GM21825 (cell line): Measurements from ENCODE around the gene ADCK1.
"Not testable (repeated sequence)": the region's sequence is repeated elsewhere in the genome, so short reads cannot be mapped to it uniquely, and the experiment has no call there.

Experiments used
- ATAC-seq: cut with Tn5 transposase; IDR thresholded peaks from one replicate; pipeline ENCODE4 v1.9.1; 2021; ENCODE audit warnings: mild to moderate bottlenecking, moderate library complexity; ENCODE audit not compliant: unreplicated experiment

The ADCK1 gene, protein sequence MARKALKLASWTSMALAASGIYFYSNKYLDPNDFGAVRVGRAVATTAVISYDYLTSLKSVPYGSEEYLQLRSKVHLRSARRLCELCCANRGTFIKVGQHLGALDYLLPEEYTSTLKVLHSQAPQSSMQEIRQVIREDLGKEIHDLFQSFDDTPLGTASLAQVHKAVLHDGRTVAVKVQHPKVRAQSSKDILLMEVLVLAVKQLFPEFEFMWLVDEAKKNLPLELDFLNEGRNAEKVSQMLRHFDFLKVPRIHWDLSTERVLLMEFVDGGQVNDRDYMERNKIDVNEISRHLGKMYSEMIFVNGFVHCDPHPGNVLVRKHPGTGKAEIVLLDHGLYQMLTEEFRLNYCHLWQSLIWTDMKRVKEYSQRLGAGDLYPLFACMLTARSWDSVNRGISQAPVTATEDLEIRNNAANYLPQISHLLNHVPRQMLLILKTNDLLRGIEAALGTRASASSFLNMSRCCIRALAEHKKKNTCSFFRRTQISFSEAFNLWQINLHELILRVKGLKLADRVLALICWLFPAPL

DNA sequence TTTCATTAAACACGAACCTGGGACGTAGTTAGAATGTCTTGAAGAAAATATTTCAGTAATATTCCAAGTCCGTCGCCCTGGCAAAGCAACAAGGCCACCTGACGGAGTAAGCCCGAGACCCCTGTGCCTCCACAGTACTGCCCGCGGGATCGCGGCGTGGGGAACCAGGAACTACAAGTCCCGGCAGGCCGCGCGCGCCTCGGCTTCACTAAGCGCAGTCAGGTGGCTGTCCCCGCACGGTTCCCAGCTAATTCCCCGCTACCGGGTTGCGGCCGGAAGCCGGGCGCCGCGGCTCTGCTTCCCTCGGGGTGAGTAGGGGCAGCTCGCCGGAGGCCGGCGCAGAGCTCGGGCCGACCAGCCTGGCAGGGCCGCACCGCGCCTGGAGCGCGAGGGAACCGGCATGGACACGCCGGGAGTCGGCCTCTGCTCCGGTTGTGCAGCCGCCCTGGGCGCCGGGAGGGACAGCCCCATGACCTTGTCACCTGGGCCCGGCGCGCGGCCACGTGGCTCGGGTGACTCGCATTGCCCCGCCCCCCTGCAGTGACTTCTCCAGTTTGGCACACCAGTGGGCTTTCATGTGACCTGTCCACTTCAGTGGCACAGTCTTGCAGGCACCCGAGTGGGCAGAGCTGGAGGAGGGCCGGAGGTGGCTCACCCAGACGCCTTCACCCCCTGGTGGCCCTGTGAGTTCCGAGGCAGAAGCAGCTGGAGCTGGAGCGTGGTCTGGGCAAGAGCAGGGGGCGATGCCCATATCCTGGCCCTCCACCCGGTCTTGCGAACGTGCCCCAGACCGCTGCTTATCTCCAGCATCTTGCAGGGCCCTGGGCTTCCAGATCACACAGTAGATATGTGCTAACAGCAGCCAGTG, at the start of gene ADCK1:
Gene ADCK1, plus strand, starts transcription at position 247 of the 868 bp plus-strand sequence. CDS start 18,870 bp downstream, outside the sequence.
- peak; percentile 93 for ATAC-seq

DNA sequence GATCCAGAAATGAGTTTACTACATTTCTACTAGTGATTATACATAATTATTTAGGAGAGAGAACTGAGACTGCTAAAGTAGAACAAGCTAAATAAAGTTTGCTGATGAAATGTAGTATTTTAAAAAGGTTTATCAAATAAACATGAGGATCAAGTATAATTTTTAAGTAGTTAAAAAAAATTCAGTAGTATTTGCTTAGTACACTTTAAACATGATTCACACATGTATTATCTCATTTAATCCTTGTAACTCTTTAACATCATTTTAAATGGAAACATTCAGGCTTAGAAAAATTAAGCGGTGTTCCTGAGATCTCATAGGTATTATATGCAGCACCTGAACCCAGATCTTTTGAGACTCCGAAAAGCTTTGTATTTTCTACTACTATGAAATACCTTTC, 47.6 kb upstream of the ADCK1 start:
- ATAC-seq = no peak

DNA sequence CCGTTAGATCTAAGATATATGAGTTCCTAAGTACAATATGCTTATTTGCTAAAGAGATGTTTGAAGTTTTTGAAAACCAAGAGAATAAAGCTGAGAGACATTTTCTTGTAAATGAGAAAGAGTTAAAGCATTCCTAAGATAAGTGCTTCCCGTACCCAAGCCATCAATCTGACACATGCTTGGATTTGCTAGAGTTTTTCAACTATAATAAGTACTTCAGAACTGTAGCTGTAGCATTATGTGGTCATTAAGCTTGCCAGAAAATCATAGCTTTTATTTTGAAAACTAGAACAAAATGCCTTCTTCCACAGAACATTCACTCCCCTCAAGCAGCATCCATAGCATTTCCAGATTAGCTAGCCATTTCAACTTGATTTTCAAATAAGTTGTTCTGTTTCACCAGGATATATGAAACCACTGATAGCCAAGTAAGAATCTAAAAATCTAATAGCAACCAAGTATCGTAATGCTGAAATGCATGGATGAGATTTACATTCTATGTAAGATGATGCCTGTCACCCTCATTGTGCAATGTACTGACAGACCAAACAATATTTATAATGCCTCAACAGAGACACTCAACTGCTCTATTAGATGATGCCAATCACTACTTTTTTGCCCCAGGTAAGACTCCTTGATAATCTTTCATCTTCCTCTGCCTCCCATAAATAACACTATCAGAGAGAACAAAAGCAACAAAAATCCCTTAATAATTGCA, 47.0 kb upstream of the ADCK1 start:
- ATAC-seq = no peak

DNA sequence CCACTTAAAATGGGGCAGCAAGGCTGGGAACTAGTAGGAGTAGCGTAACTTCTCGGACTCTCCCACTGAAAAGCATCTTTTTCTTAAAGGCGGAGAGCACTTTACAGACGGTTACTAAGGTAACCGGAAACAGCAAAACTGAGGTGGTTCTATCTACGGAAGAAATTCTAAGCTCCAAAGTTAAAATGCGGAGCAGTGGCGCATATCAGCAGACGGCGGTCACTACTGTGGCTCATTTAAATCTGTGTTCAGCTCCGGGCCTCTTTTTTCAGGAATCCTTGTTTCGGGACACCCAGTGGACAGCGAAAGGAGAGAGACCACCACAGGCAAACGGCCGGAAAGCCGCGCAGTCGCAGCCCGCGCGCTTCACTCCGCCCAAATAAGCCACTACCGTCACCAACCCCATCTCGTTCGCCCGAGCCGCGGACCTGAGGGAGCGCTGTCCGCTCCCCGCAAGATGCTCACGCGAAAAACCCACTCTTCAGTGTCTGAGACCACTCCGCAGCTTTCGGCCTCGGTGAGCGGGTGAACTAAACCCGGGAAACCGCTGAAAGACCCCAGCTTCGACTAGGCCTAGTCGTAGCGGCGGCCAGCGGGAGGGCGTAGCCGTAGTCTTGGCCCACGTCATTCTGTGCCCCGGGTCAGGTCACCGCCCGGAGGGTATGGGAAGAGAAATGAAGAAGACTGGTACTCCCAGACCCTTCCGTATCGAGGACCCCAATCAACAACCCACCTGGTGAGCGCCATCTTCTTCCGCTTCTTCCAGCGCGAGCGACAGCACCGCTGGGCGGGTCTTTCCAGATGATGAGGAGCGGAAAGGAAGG, 39.3 kb upstream of the ADCK1 start, which contains the start of gene SNW1:
Gene SNW1, minus strand, starts transcription at position 776 of the 824 bp plus-strand sequence. Its CDS starts 29 bp downstream, at position 747.
- peak; percentile 95 for ATAC-seq

DNA sequence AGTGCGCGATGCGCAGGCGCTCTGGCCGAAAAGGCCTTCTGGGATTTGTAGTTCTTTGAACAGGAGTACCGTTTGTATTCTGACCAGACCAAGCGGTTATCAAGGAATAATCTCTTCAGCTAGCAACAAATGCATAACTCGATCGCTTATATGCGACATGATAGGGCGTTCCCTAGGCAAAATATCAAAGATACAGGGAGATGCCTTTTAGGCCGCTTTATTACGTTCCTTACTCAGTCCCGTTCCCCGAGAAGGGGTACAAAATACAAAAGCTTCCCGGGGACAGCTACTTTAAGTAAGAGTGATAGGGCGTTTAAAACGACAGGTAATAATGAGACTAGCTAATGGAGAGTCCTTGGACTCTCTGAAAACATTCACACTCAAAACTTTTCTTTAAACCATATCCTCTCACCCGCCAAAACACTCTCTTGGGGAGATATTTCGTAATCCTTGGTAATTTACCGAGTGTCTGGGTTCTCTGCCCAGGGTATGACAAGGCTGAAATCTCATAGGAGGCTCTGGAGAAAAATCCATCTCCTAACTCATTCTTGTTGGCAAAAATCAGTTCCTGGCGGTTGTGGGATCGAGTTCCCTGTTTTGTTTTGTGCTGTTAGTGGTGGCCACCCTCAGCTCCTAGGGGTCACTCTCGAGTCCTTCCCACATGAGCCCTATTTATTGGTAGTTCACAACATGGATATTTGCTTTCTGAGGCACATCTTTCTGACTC, 38.5 kb upstream of the ADCK1 start:
- ATAC-seq = peak; percentile 17

DNA sequence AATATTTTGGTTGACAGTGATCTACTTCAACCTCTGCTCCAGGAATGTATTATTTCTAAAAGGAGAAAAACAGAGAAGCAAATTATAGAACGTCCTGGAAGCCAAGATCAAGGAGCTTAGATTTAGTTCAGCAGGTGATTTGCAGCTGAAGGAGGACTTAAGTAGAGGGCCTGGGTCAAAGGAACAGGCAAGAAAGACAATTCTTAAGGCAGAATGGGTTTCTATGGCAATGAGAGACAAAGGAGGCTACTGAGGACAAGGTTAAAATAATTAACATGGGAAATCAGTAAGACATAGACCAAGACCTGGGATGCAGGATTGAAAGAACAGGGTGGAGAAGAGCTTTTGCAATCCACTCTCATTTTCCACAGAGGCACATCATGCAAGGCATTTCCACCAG, 36.6 kb upstream of the ADCK1 start:
- no peak for ATAC-seq

DNA sequence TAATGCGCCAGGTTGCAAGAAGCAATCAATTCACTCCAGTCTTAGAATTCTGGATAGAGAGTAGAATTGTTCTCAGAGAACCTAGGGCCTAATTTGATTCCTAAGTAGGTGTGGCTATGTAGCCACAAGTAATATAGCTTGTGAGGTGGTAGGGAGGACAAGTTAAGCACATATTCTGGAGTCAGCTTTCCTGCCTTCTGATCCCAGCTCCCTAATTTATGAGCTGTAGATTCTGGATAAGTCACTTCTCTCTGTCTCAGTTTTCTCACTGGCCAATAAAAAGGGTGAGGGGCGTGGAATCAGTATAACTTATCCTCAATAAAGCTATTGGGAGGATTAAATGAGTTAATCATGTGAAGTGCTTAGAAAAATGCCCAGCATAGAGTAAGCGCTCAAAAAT, 35.9 kb upstream of the ADCK1 start:
- no peak for ATAC-seq

DNA sequence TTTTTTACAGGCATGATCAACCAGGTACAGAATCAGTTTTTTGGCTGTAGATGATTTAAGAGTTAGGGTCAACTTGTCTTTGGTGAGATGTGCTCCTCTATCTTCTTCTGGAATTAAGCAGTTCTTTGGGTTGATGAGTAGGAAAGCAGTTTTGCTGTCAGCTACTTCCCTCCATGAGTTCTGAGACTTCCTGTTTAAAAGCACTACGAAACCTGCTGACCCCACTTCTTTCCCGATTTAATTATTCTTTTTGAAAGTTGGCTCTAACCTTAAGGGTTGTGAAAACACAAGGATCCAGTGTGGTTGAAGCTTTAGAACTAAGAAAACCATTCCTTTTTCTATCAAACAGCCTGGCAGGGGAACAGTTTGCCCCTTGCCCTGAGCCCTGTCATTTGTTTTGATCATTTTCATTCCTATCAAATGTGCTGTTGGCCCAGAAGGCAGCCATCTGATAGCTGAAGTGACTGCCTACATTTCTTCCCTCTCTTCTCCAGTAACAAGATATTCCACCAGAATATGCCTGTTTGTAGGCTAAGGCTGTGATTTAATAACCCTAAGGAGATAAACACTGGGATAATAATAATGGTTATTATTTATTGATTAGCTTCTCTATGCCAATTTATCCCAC, 31.4 kb upstream of the ADCK1 start:
- ATAC-seq = not testable (repeated sequence)

DNA sequence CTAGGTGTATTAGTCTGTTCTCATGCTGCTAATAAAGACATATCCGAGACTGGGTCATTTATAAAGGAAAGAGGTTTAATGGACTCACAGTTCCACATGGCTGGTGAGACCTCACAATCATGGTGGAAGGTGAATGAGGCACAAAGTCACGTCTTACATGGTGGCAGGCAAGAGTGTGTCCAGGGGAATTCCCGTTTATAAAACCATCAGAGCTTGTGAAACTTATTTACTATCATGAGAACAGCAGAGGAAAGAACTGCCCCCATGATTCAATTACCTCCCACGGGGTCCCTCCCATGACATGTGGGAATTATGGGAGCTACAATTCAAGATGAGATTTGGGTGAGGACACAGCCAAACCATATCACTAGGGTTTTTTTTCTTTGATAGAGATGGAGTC, 25.9 kb upstream of the ADCK1 start:
- ATAC-seq = not testable (repeated sequence)

DNA sequence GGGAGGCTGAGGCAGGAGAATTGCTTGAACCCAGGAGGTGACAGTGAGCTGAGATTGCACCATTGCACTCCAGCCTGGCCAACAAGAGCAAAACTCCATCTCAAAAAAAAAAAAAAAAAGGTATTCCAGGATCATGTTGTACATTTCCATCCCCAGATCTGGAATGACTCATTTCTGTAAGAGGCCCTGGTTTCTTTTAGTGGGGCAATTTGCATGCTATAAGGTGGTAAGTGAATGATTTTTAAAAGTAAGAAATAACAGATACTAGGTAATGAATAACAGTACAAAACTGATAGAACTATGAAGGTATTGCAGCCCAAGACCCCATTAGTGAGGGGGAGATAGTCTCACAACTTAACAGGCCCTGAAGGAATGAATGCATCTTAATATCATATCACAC, 17.7 kb upstream of the ADCK1 start:
- no peak for ATAC-seq

DNA sequence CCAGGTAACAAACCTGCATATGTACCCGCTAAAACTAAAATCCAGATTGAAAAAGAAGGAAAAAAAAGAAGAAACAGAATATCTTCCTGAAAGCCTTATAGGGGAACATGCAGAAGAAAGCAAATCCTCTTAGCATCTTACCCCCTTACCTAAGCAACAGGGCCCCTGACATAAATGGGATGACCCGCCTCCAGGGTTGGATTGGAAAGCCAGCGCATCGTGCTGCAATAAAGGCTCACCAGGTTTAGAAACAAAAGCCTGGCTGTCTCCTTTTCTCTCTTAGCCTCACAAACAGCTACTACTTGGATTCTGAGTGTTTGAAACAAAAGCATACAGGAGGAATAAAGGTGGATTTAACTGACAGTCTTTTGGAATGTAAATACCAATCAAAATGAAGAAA, 13.8 kb upstream of the ADCK1 start:
- no peak for ATAC-seq

DNA sequence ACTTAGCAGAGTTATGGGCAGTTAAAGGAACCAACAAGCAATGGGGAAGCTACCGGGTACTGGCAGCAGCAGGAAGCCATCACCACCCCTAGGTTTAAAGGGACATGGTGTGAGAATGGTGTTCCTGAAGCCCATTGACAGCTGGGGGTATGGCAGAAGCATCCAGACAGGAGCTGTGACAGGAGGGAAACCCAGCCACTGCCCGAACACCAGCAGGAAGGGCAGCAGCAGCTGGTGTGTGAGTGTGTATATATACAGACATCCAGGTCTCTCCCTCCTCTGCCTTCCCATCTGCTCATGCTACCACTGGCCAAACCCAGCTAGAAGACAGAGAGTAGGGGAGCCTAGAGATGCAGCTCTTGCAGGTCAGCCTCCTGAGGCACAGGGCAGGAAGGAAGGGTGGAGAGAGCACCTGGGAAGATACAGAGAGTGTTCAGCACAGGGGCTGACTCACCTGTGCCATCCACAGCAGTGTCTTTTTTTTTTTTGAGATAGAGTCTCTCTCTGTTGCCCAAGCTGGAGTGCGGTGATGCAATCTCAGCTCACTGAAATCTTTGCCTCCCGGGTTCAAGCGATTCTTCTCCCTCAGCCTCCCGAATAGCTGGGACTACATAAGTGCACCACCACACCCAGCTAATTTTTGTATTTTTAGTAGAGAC, 9.2 kb upstream of the ADCK1 start:
- no peak for ATAC-seq

DNA sequence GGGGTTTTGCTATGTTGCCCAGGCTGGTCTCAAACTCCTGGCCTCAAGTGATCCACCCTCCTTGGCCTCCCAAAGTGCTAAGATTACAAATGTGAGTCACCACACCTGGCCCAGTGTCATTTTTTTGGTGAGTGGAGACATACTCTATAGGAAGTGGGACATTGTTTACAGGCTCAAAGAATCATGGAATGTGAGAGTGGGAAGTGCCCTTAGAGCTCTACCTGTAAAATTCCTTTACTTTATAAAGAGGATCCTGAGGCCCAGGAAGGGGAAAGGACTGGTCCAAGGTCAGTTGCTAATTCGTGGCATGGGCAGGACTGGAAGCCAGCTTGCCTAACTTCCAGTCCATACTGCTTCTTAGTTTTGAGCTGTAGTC, 8.7 kb upstream of the ADCK1 start:
- no peak for ATAC-seq

DNA sequence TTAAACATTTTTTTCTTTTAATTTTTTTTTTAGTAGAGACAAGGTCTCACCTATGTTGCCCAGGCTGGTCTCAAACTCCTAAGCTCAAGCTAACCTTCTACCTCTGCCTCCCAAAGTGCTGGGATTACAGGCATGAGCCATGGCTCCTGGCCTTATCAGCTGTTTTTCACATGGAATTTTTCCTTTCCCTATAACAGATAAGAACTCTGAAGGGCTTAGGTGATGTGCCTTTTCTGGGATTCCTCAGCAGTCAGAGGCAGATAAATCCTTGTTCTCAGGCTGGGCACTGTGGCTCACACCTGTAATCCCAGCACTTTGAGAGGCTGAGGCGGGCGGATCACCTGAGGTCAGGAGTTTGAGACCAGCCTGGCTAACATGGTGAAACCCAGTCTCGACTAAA, 6.7 kb upstream of the ADCK1 start:
- ATAC-seq = not testable (repeated sequence)

DNA sequence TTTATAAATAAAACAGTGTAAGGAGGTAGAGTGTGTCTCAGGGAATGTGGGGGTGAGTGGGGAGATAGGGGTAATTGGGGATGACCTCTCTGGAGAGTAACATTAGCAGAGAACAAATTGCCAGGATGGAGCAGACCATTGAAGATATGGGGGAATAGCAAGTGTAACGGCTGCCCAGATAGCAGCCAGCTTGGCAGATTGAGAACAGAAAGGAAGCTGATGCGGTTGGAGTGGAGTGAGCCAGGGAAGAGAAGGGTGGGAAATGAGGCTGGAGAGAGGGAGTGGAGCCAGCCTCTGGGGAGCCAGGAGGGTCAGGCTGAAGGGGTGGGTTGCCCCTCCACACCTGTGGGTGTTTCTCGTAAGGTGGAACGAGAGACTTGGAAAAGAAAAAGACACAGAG, 5.6 kb upstream of the ADCK1 start:
- no peak for ATAC-seq

DNA sequence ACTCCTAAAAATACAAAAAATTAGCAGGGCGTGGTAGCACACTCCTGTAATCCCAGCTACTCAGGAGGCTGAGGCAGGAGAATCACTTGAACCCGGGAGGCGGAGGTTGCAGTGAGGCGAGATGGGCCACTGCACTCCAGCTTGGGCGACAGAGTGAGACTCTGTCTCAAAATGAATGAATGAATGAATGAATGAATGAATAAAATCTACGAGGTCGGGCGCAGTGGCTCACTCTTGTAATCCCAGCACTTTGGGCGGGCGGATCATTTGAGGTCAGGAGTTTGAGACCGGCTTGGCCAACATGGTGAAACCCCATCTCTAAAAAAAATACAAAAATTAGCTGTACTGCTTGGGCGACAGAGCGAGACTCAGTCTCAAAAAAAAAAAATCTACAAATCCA, 453 bp upstream of the ADCK1 start:
- not testable (repeated sequence) for ATAC-seq

DNA sequence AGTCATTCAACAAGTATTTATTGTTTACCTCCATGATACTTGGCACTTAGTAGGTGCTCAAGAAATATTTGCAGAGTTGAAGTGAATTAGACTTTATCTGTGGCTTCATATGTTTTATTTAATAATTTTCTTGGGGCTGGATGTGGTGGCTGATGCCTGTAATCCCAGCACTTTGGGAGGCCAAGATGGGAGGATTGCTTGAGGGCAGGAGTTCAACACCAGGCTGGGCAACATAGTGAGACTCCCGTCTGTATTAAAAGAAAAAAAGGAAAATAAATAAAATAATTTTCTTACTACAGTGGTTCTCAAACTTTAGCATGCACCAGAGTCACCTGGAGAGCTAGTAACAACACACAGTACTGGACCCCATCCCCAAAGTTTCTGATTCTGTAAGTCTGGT, 905 bp downstream of the ADCK1 start:
- ATAC-seq = no peak

DNA sequence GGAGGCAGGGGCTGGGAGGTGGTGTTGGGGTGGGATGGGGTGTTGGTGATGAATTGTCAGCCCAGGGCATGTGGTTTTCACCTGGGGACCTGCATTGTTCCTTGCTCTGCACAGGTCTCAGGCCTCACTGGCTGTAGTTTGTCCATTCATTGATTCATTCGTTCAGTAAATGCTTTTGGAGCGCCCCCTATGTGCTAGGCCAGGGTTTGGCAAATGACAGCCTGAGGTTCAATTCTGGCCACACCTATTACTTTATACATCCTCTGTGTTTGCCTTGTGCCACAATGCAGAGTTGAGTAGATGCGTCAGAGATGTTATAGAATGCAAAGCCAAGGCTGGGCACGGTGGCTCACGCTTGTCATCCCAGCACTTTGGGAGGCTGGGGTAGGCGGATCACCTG, 4.7 kb downstream of the ADCK1 start:
- ATAC-seq = no peak

DNA sequence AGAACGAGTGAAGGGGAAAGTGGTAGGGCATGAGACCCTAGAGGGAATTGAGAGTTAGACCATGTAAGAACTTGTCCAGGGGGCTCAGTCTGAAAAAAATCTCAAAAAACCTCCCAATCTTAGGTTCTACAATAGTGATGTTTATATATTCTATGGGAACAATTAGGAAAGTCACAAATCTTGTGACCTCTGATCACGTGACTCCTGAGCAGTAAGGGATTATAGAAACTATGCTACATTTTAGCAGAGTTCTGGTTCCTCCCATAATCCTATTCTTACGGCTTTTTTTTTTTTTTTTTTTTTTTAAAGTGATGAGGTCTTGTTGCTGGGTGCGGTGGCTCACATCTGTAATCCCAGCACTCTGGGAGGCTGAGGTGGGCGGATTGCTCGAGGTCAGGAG, 5.8 kb downstream of the ADCK1 start:
- no peak for ATAC-seq
